HCT116 (cell line): ENCODE measurements around the gene SEC14L6.

Experiments used
- CTCF ChIP-seq, 3 experiments: fragments of 200-600 bp in 1 of 3; sonication (generic) in 1 of 3; IDR thresholded peaks in 2 of 3; conservative IDR thresholded peaks in 1 of 3; 2 replicates each; pipeline ENCODE4 v1.5.1; 2012 to 2017; ENCODE audit warnings: low read depth in 2 of 3, low read length in 2 of 3, antibody characterized with exemption in 1 of 3, borderline replicate concordance in 1 of 3, control low read depth in 1 of 3, mild to moderate bottlenecking in 1 of 3, mixed read lengths in 1 of 3, mixed run types in 1 of 3, moderate library complexity in 1 of 3; ENCODE audit not compliant: insufficient read depth in 1 of 3
- EZH2phosphoT487 ChIP-seq: fragments of 200-600 bp; IDR thresholded peaks from 2 replicates; pipeline ENCODE4 v1.6.1; 2018; ENCODE audit warnings: antibody characterized with exemption, borderline replicate concordance
- ZBTB33 ChIP-seq: IDR thresholded peaks from 2 replicates; pipeline ENCODE4 v1.6.1; 2011; ENCODE audit warnings: mild to moderate bottlenecking, low read length, moderate library complexity; ENCODE audit not compliant: insufficient replicate concordance; ENCODE audit errors: extremely low read depth

- TF ChIP-seq ZBTB33 (no peak), CTCF (IDR thresholded peaks at IDR 0.05 in 2 of 3, conservative IDR thresholded peaks at IDR 0.05 in 1 of 3; ENCODE audit: borderline replicate concordance in 1 of 3, insufficient read depth in 1 of 3, low read depth in 2 of 3, low read length in 2 of 3) (no peak), EZH2phosphoT487 (no peak)
Observed at GRCh38 chr22:30546616-30547015, at the start of gene SEC14L6.
